ENCODE measurements around the gene GNA14. TPM values are rescaled to one million over a fixed set of nuclear protein-coding genes. Genes with fewer than 3 reads are reported as not detected.

Gene GNA14
- total RNA-seq, 1 experiment from 2014 or later: 0.25 TPM

DNA sequence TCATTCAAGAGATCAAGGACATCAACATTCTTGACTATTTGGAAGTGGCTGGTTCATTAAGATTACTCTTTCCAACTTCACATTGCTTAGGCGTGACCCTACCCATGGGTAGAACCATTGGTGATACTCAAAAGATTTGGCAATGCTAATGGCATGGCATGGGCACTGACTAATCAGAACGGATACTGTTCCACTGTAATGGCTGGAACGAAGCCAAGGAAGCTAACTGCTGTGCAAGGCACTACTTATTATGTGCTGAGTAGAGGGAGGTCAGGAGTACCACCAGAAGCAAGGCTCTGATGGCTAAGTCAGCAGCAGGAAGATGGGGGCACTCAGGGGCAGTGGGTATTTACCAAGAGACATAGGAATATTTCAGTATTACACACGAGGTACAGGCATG, 31.9 kb downstream of the GNA14 start:
- H3K9ac ChIP-seq (ENCODE audit: low read length): no peak overlapping the region
- H3K79me2 ChIP-seq (ENCODE audit: insufficient read depth, low read length): no peaks in the 10 kb centered on the region
- H3K9me3 ChIP-seq (ENCODE audit: control insufficient read depth in 1 of 2, insufficient read depth in 1 of 2, low read depth in 1 of 2, low read length in 2 of 2): no peaks in the 10 kb centered on the region
- ChIA-PET POLR2A (no interaction called here), CTCF (no interaction called here), RAD21 (ENCODE audit: low non-redundant PET in 1 of 2, low total read pairs in 2 of 2, uncharacterized antibody in 2 of 2, unreplicated experiment in 2 of 2) (no interaction called here)
- H3K27ac ChIP-seq (ENCODE audit: low read depth, low read length): no peak overlapping the region
- H3K36me3 ChIP-seq (ENCODE audit: control insufficient read depth in 1 of 2, insufficient read depth in 2 of 2, low read length in 2 of 2): no peaks in the 10 kb centered on the region
- no peak for DNase-seq (ENCODE audit: low read depth, low spot score)
- no TSS peak for BruUV-seq (replicated peaks)
- H3K27me3 ChIP-seq (ENCODE audit: insufficient read depth, low read length): peaks cover 16% of the 10 kb centered on the region
- no peak overlapping the region for H3K4me2 ChIP-seq (ENCODE audit: low read length)
- no peaks in the 10 kb centered on the region for H3K9me2 ChIP-seq (ENCODE audit: insufficient read depth)
- H3K4me1 ChIP-seq (ENCODE audit: control insufficient read depth in 1 of 2, insufficient read depth in 2 of 2, low read length in 2 of 2): no peaks in the 10 kb centered on the region
- no peak overlapping the region for H2AFZ ChIP-seq (ENCODE audit: low read depth, low read length, poor library complexity, severe bottlenecking)
- TF ChIP-seq SRF (IDR thresholded peaks at IDR 0.05; ENCODE audit: low read depth) (no peak), CEBPB (IDR thresholded peaks at IDR 0.05; ENCODE audit: low read depth) (no peak), ZFX (IDR thresholded peaks at IDR 0.05) (no peak), RAD21 (IDR thresholded peaks at IDR 0.05; ENCODE audit: low read depth) (no peak), EZH2 (IDR thresholded peaks at IDR 0.05) (no peak), YY1 (IDR thresholded peaks at IDR 0.05; ENCODE audit: extremely low read depth, insufficient replicate concordance, low read depth, low read length) (no peak)
- TF ChIP-seq, protein P1, sequence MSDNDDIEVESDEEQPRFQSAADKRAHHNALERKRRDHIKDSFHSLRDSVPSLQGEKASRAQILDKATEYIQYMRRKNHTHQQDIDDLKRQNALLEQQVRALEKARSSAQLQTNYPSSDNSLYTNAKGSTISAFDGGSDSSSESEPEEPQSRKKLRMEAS (IDR thresholded peaks at IDR 0.05): no peak
- TF ChIP-seq, protein P2, sequence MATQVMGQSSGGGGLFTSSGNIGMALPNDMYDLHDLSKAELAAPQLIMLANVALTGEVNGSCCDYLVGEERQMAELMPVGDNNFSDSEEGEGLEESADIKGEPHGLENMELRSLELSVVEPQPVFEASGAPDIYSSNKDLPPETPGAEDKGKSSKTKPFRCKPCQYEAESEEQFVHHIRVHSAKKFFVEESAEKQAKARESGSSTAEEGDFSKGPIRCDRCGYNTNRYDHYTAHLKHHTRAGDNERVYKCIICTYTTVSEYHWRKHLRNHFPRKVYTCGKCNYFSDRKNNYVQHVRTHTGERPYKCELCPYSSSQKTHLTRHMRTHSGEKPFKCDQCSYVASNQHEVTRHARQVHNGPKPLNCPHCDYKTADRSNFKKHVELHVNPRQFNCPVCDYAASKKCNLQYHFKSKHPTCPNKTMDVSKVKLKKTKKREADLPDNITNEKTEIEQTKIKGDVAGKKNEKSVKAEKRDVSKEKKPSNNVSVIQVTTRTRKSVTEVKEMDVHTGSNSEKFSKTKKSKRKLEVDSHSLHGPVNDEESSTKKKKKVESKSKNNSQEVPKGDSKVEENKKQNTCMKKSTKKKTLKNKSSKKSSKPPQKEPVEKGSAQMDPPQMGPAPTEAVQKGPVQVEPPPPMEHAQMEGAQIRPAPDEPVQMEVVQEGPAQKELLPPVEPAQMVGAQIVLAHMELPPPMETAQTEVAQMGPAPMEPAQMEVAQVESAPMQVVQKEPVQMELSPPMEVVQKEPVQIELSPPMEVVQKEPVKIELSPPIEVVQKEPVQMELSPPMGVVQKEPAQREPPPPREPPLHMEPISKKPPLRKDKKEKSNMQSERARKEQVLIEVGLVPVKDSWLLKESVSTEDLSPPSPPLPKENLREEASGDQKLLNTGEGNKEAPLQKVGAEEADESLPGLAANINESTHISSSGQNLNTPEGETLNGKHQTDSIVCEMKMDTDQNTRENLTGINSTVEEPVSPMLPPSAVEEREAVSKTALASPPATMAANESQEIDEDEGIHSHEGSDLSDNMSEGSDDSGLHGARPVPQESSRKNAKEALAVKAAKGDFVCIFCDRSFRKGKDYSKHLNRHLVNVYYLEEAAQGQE (IDR thresholded peaks at IDR 0.05; ENCODE audit: low read depth): no peak
- ATAC-seq: no peak
- no peaks in the 10 kb centered on the region for H4K20me1 ChIP-seq (ENCODE audit: insufficient read depth)
- intact Hi-C loops (cut with micrococcal nuclease): no loop called here
- no peak overlapping the region for H3K4me3 ChIP-seq (replicated peaks in 1 of 2; ENCODE audit: low read depth in 1 of 2, low read length in 2 of 2)
